OCI-LY7 (cell line): Measurements from ENCODE around the gene NUTM2F.

Source experiments
- EZH2phosphoT487 ChIP-seq: fragments of 200-600 bp; sonication (generic); IDR thresholded peaks from 2 replicates; pipeline ENCODE4 v1.6.1; 2018; ENCODE audit warnings: low read depth, borderline replicate concordance, mild to moderate bottlenecking, mixed run types, antibody characterized with exemption, low read length, moderate library complexity, mixed read lengths
- TF ChIP-seq, protein P1 (sequence below): fragments of 200-600 bp; sonication (generic); conservative IDR thresholded peaks from 2 replicates; pipeline ENCODE4 v1.5.1; 2014; ENCODE audit warnings: mild to moderate bottlenecking, antibody characterized with exemption, low read length, moderate library complexity, mixed read lengths

DNA sequence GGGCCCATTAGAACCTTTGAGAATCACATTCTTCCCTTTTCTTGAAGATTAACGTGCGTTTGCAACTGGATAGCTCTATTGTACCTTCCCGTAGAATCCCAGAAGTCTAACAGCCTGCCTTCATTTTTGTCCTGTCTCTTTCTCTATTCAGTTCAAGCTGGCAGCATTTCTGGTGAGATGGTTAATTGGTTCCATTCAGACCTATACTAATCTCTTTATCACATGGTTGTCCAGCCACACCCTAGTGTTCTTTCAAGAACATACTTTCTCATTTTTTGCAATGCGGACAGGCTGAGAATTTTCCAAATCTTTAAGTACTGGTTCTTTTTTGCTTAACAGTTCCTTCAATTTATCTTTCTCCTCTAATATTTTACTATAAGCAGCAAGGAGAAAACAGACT is 26.0 kb downstream of the NUTM2F start:
- TF ChIP-seq, protein P1, sequence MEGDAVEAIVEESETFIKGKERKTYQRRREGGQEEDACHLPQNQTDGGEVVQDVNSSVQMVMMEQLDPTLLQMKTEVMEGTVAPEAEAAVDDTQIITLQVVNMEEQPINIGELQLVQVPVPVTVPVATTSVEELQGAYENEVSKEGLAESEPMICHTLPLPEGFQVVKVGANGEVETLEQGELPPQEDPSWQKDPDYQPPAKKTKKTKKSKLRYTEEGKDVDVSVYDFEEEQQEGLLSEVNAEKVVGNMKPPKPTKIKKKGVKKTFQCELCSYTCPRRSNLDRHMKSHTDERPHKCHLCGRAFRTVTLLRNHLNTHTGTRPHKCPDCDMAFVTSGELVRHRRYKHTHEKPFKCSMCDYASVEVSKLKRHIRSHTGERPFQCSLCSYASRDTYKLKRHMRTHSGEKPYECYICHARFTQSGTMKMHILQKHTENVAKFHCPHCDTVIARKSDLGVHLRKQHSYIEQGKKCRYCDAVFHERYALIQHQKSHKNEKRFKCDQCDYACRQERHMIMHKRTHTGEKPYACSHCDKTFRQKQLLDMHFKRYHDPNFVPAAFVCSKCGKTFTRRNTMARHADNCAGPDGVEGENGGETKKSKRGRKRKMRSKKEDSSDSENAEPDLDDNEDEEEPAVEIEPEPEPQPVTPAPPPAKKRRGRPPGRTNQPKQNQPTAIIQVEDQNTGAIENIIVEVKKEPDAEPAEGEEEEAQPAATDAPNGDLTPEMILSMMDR: no peak
- TF ChIP-seq EZH2phosphoT487: no peak
